ENCODE measurements around the gene SMARCE1.

Gene SMARCE1

DNA sequence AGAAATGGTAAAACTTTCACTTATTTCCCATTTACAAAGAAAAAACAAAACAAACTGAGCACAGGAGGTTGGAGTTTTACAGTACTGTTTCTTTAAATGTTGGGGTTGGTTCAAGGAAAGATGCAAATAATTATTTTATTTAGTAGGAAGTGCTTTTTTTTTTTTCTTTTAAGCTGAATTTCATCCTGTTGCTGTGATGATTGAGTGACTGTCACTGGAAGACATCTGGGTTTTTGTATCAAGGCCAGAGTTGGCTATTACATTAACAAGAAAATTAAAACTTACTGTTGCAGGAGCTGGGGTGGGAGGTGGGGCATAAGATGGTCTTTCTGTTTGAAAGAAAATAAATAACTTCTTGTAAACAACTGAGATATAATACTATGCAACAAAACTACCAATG is 2.3 kb downstream of the SMARCE1 start:
- DNase-seq, result no peak

DNA sequence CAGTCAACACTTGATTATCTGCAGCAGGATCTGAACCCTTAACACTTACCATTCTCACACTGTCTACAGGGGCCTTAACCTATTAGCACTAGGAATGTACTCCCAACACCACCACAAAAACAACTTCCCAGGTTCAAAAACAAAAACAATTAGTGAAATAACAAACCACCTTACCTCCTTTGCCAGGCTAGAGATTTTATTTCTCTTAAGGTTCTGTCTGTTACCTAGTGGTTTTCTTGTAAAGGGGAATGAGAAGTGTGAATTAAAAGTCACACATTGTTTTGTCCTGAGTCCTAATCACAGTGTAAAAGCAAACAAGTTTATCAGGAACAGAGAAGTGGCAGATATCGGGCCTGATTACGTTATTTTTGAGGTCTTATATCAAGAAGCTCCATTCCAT is 9.7 kb downstream of the SMARCE1 start:
- no peak for DNase-seq

DNA sequence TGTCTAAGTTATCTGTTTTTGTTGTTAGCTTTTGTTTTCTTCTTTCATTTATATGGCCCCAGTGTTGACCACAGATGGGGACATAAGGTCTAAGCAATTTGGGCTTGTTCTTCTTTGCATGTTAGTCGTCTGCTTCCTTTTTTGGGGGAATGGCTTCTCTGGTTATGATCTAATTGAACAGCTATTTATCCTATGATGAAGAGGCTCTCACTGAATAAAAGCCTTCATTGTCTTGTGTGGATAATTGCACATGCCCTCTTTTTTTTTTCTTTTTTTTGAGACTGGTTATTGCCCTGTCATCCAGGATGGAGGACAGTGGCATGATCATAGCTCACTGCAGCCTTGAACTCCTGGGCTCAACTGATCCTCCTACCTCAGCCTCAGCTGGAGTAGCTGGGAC is 13.7 kb downstream of the SMARCE1 start:
- DNase-seq, result no peak

GRCh38 chr17:40632216-40632615 is 15.4 kb downstream of the SMARCE1 start:
- no peak for DNase-seq

- no peak for DNase-seq
Observed at GRCh38 chr17:40629842-40630241, 17.8 kb downstream of the SMARCE1 start.

GRCh38 chr17:40625311-40625710 is 22.3 kb downstream of the SMARCE1 start:
- no peak for DNase-seq

DNA sequence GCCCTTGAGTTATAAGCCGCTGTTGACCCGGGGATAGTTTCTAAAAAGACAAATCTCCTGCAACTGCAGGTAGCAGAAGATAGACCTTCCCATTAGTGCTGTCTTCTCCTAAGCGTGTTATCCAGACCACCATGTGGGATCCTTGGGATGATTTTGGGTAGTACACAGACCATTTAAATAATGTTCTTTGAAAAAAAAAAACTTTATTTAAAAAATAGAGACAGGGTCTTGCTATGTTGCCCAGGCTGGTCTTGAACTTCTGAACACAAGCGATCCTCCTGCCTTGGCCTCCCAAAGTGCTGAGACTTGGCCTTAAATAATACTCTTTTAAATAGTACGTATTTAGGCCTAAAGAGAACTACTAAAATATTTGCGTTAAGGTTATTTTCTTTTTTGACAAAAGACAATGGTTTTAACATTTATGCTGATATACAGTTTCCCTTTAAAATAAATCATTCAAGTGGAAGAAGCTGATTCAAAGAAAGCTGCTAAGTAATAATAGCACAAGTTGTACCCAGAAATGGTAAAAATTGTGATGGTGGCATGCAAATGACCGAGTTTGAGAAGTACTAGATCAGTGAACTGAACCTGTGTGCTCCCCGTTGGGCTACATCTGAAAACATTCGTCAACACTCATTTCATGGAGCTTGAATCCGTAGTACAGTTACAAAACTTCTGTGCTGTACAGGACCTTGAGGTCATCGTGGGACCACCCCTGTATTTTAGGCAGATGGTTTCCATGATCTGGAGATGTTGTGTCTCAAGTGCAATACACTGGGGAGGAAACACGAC is 24.0 kb downstream of the SMARCE1 start:
- no peak for DNase-seq

DNA sequence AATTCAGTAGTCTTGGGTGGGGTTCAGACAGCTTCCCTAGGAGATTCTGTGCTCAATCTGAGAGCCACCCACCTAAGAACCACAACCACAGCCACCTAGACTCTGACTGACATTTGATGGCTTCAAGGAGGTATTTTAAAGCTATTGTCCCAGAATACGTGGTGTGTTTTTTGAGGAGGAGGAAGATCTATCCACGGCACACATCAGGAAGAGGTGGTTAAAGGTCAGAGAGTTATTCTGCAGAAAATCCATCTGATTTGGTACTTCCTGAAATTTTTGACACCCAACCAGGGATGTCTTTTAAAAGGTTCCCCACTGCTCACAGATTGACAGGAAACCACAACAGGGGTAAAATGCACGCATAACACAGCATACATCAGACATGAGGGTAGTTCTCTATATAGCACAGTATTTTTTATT is 25.1 kb downstream of the SMARCE1 start:
- no peak for DNase-seq

DNA sequence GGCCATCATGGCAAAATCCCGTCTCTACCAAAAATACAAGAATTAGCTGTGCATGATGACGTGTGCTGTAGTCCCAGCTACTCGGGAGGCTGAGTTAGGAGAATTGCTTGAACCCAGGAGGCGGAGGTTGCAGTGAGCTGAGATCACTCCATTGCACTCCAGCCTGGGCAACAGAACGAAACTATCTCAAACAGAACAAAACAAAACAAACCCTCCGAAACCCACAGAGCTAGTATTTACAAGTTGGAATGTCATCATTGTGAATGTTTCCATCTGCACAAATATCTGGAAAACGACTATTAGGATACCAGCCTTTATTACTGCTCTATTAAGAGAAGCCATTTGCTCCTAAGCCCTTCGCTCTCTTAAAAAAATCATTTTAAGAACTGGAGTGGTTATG is 26.0 kb downstream of the SMARCE1 start:
- no peak for DNase-seq

DNA sequence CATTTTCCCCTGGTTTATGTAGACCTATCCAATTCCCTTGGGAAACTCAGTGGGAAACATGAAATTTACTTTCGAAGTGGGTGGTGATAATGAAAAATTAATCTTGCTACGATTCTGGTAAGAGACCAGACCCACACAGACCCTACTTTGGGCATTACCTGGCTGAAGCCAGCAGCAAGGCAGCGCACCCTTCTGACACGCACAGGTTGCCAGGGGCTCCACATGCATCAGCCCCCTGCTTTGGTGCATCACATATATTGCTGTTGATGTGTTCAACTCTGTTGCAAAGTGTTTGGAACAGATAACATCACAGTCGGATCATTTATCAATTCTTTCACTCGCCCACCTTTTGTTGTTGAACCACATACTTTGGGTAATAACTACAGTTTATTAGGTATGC is 26.6 kb downstream of the SMARCE1 start:
- DNase-seq, result no peak

GRCh38 chr17:40618754-40619625 is 28.6 kb downstream of the SMARCE1 start:
- no peak for DNase-seq

DNA sequence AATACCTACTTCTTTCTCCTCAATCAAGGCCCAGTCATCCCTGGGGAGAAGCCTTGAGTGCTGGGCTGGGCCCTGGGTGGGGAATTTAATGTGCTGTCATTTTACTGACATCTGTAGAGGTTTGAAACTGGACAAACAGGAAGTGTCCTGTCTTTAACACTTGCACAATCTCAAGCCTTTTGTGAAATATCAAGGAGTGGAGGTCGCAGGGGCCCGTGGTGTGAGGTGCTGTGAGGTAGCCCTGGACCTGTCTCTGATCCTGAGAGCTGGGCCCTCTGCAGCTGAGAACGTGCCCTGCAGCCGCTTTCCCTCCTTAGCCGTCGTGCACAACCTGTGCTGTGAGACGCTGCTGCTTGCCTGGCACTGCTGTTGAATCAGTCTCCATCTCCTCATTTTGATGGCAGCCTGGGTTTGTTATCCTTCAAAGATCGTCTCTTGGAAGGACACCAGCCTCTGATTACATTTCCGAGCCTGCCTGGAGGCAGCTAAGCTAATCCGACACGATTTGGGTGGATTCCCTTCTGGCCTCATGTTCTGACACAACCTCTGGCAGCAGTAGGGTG is 29.9 kb downstream of the SMARCE1 start:
- no peak for DNase-seq

- no peak for DNase-seq
Observed at GRCh38 chr17:40616592-40616991, 31.0 kb downstream of the SMARCE1 start.

- DNase-seq, result no peak
Observed at GRCh38 chr17:40615841-40616476, 31.7 kb downstream of the SMARCE1 start.

DNA sequence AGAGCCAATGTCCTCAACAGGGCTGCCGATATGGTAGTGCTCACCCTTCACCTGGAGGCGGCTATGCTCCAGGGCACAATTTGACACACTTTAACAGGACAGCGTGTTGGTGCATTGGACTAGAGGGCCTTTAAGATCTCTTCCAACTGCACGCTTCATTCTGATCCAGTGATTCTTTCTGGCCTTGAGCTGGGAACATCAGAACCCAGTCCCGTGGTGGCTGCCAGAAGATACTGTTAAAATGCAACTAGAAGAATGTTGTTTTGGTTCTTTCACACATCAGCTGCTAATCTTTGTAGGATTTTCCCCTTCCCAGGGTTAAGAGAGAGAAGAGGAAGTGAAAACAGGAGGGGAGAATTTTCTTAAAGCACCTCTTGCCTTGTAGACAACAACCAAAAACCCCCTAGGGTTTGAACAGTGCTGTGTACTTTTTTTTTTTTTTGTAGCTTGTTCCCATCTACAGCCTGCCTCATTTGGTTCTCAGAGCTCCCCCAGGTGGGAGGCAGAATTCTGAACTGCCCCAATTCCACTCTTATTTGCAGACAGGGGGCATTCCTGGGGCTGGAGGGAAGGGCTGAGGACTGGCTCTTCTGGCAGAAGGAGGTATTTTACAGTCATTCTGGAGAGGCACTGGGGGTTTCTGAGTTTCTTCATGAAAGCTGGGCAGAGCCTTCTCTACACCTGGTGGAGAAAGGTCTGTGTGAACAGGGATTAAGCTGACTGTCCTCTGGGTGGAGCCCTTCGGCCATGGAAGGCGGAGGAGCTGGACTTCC is 32.4 kb downstream of the SMARCE1 start:
- DNase-seq, result peak; percentile 13

DNA sequence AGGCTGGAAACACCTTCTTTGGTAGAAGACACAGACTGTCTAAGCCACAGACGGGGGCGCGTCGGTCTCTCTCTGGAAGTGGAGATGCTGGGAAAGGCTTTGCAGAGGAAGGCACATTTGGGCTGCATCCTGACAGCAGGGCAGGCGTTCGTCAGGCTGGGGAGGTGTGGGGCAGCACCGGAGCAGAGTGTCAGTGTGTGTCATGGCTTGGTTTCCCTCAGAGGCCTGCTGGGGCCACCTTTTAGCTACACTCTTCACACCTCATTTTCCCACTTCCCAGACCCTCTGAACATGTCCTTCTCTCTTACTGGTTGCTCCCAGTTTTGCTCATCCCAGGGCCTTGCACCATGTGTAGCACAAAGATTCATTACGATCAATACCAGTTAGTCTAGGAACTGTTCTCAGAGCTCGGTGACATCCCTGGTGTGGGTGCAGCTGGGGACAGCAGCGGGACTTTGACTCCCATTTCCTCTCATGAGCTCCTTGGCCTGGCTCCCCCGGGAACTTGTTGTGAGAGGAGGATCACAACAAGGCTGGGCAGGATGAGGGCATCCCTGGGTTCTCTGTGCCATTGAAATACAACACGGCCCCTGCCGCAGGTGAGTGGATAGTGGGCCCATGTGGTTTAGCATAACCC is 33.1 kb downstream of the SMARCE1 start:
- DNase-seq, result no peak

- DNase-seq, result no peak
Observed at GRCh38 chr17:40613467-40614154, 34.0 kb downstream of the SMARCE1 start.

GRCh38 chr17:40612599-40613244 is 34.9 kb downstream of the SMARCE1 start:
- no peak for DNase-seq

DNA sequence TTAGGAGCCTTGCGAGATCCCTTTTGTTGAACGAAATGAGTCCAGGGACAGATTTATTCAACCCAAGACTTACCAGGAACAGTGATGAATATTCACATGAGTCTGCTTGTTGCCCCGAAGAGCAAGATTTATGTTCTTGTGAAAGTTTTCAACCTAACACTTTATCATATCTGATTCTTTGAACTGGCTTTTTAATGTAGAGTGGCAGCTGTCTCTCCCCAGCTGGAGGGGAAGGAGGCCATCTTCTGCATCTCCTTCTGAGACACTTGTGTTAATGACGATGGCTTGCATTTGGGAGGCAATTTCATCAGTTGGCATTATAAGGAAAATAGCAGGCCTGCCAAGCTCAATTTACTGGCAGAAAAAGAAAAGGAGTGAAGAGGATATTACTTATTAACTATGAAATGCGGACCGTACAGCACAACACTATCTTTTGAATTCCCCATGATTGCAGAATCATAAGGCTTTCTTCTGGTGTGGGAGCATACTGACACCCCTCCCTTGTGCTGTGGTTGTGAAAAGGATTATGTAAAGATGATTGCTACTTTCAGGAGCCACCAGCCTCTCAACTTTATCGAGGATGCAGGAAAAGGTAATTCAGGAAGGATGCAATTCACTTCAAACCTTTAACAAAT is 35.7 kb downstream of the SMARCE1 start:
- no peak for DNase-seq

- DNase-seq, result no peak
Observed at GRCh38 chr17:40610359-40610758, 37.3 kb downstream of the SMARCE1 start.

Data from DMS79 treated with DMSO at 0.1 percent for 48 hours (cell line).